PC-3 (cell line): ENCODE measurements around the gene RSAD1.

ENCODE experiments used
- EZH2 ChIP-seq: fragments of 300-600 bp; sonication (generic); IDR thresholded peaks from one replicate; pipeline ENCODE4 v1.6.1; 2017; ENCODE audit warnings: antibody characterized with exemption, mild to moderate bottlenecking, low read length; ENCODE audit not compliant: unreplicated experiment
- TF ChIP-seq, protein P1 (sequence below): fragments of 300-600 bp; sonication (generic); conservative IDR thresholded peaks from 2 replicates; pipeline ENCODE4 v1.5.1; 2017; ENCODE audit warnings: antibody characterized with exemption, low read depth, mild to moderate bottlenecking, low read length

DNA sequence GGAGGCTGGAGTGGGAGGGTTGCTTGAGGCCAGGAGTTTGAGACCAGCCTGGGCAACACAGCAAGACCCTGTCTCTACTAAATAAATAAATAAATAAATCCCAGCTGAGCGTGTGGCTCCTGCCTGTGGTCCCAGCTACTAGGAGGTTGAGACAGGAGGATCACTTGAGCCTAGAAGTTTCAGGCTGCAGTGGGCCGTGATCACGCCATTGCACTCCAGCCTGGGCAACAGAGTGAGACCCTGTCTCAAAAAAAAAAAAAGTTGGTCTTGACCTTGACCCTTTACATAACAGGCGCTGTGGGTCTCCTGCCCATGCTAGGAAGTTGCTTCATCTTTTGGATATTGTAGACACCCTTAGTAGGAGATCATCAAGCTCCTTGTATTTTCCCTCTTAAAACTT, 41.3 kb upstream of the RSAD1 start:
- TF ChIP-seq, protein P1, sequence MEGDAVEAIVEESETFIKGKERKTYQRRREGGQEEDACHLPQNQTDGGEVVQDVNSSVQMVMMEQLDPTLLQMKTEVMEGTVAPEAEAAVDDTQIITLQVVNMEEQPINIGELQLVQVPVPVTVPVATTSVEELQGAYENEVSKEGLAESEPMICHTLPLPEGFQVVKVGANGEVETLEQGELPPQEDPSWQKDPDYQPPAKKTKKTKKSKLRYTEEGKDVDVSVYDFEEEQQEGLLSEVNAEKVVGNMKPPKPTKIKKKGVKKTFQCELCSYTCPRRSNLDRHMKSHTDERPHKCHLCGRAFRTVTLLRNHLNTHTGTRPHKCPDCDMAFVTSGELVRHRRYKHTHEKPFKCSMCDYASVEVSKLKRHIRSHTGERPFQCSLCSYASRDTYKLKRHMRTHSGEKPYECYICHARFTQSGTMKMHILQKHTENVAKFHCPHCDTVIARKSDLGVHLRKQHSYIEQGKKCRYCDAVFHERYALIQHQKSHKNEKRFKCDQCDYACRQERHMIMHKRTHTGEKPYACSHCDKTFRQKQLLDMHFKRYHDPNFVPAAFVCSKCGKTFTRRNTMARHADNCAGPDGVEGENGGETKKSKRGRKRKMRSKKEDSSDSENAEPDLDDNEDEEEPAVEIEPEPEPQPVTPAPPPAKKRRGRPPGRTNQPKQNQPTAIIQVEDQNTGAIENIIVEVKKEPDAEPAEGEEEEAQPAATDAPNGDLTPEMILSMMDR: no peak
- TF ChIP-seq EZH2: no peak
